MM.1S (cell line): Measurements from ENCODE around the gene IFITM5.

Experiments
- EZH2 ChIP-seq: fragments of 300-600 bp; sonication (generic); optimal IDR thresholded peaks from 2 replicates; pipeline ENCODE3; 2017; ENCODE audit warnings: low read depth, mild to moderate bottlenecking, antibody characterized with exemption, low read length, mixed read lengths
- EZH2phosphoT487 ChIP-seq: fragments of 300-600 bp; sonication (generic); IDR thresholded peaks from 2 replicates; pipeline ENCODE4 v1.6.1; 2018; ENCODE audit warnings: antibody characterized with exemption, low read length
- TF ChIP-seq, protein P1 (sequence below): fragments of 300-600 bp; sonication (generic); IDR thresholded peaks from 2 replicates; pipeline ENCODE4 v1.5.1; 2016; ENCODE audit warnings: antibody characterized with exemption, low read length, mixed read lengths

GRCh38 chr11:312092-312816, 12.9 kb upstream of the IFITM5 start:
- TF ChIP-seq, protein P1, sequence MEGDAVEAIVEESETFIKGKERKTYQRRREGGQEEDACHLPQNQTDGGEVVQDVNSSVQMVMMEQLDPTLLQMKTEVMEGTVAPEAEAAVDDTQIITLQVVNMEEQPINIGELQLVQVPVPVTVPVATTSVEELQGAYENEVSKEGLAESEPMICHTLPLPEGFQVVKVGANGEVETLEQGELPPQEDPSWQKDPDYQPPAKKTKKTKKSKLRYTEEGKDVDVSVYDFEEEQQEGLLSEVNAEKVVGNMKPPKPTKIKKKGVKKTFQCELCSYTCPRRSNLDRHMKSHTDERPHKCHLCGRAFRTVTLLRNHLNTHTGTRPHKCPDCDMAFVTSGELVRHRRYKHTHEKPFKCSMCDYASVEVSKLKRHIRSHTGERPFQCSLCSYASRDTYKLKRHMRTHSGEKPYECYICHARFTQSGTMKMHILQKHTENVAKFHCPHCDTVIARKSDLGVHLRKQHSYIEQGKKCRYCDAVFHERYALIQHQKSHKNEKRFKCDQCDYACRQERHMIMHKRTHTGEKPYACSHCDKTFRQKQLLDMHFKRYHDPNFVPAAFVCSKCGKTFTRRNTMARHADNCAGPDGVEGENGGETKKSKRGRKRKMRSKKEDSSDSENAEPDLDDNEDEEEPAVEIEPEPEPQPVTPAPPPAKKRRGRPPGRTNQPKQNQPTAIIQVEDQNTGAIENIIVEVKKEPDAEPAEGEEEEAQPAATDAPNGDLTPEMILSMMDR, result no peak
- no peak for TF ChIP-seq EZH2phosphoT487
- no peak for TF ChIP-seq EZH2
